GM20431 (cell line): ENCODE data around the gene PAM.

Experiments
- in situ Hi-C: fragments of 300-500 bp; cut with MseI, MboI; formaldehyde crosslinking; loops from one replicate; pipeline ENCODE4 v1.15.0; 2020; ENCODE audit warnings: low sequenced_read_pairs; ENCODE audit not compliant: unreplicated experiment

The PAM gene

GRCh38 chr5:102922111-102922720, 167.1 kb downstream of the PAM start:
- in situ Hi-C loops: no loop called here

GRCh38 chr5:102922799-102923477, 167.8 kb downstream of the PAM start:
- in situ Hi-C loops: no loop called here

- in situ Hi-C loops: no loop called here
Measured at GRCh38 chr5:102924963-102925362, 169.9 kb downstream of the PAM start.

- in situ Hi-C loops: no loop called here
Measured at GRCh38 chr5:102927007-102927406, 171.9 kb downstream of the PAM start.

- in situ Hi-C loops: no loop called here
Measured at GRCh38 chr5:102930244-102930643, 175.1 kb downstream of the PAM start.

- in situ Hi-C loops: no loop called here
Measured at GRCh38 chr5:102931085-102931725, 176.1 kb downstream of the PAM start.

- in situ Hi-C loops: no loop called here
Measured at GRCh38 chr5:102932781-102933180, 177.7 kb downstream of the PAM start.

- in situ Hi-C loops: no loop called here
Measured at GRCh38 chr5:102933316-102933715, 178.2 kb downstream of the PAM start.

- in situ Hi-C loops: no loop called here
Measured at GRCh38 chr5:102933721-102934459, 178.8 kb downstream of the PAM start.

GRCh38 chr5:102937894-102938293, 182.8 kb downstream of the PAM start:
- in situ Hi-C loops: no loop called here

GRCh38 chr5:102941111-102941510, 186.0 kb downstream of the PAM start:
- in situ Hi-C loops: no loop called here

GRCh38 chr5:102946414-102946813, 191.3 kb downstream of the PAM start:
- in situ Hi-C loops: no loop called here

- in situ Hi-C loops: no loop called here
Measured at GRCh38 chr5:102946971-102947370, 191.9 kb downstream of the PAM start.

GRCh38 chr5:102955488-102955887, 200.4 kb downstream of the PAM start:
- in situ Hi-C loops: no loop called here

- in situ Hi-C loops: no loop called here
Measured at GRCh38 chr5:102956599-102956998, 201.5 kb downstream of the PAM start.

GRCh38 chr5:102957141-102957540, 202.0 kb downstream of the PAM start:
- in situ Hi-C loops: no loop called here

- in situ Hi-C loops: no loop called here
Measured at GRCh38 chr5:102958481-102959011, 203.4 kb downstream of the PAM start.

- in situ Hi-C loops: no loop called here
Measured at GRCh38 chr5:102959055-102959454, 203.9 kb downstream of the PAM start.

- in situ Hi-C loops: no loop called here
Measured at GRCh38 chr5:102961671-102962070, 206.6 kb downstream of the PAM start.

- in situ Hi-C loops: no loop called here
Measured at GRCh38 chr5:102965653-102966052, 210.5 kb downstream of the PAM start.

- in situ Hi-C loops: no loop called here
Measured at GRCh38 chr5:102969641-102970040, 214.5 kb downstream of the PAM start.
